ENCODE data around the gene SHISA9.

Gene SHISA9

GRCh38 chr16:13098536-13098935 lies 197.1 kb downstream of the SHISA9 start:
- no peaks in the 10 kb centered on the region for H3K27me3 ChIP-seq (ENCODE audit: control insufficient read depth, insufficient read depth, low read length)
- no peaks in the 10 kb centered on the region for H3K9me3 ChIP-seq (ENCODE audit: control insufficient read depth, low read length)
- H3K4me3 ChIP-seq (ENCODE audit: low read length), result no peak overlapping the region
- H3K9ac ChIP-seq (ENCODE audit: low read length), result no peak overlapping the region
- H3K4me1 ChIP-seq (ENCODE audit: control insufficient read depth, insufficient read depth, low read length), result no peaks in the 10 kb centered on the region
- no peaks in the 10 kb centered on the region for H3K36me3 ChIP-seq (ENCODE audit: control insufficient read depth, insufficient read depth, low read length)

GRCh38 chr16:13099822-13100221 lies 198.4 kb downstream of the SHISA9 start:
- Histone ChIP-seq H3K4me1 (ENCODE audit: control insufficient read depth, insufficient read depth, low read length) (no peaks in the 10 kb centered on the region), H3K9me3 (ENCODE audit: control insufficient read depth, low read length) (no peaks in the 10 kb centered on the region), H3K9ac (ENCODE audit: low read length) (no peak overlapping the region), H3K27me3 (ENCODE audit: control insufficient read depth, insufficient read depth, low read length) (no peaks in the 10 kb centered on the region), H3K4me3 (ENCODE audit: low read length) (no peak overlapping the region), H3K36me3 (ENCODE audit: control insufficient read depth, insufficient read depth, low read length) (no peaks in the 10 kb centered on the region)

- Histone ChIP-seq H3K4me1 (ENCODE audit: control insufficient read depth, insufficient read depth, low read length) (no peaks in the 10 kb centered on the region), H3K9ac (ENCODE audit: low read length) (no peak overlapping the region), H3K27me3 (ENCODE audit: control insufficient read depth, insufficient read depth, low read length) (no peaks in the 10 kb centered on the region), H3K36me3 (ENCODE audit: control insufficient read depth, insufficient read depth, low read length) (no peaks in the 10 kb centered on the region), H3K9me3 (ENCODE audit: control insufficient read depth, low read length) (no peaks in the 10 kb centered on the region), H3K4me3 (ENCODE audit: low read length) (no peak overlapping the region)
Measured at GRCh38 chr16:13100970-13101369, 199.6 kb downstream of the SHISA9 start.

GRCh38 chr16:13101828-13102227 lies 200.4 kb downstream of the SHISA9 start:
- H3K9ac ChIP-seq (ENCODE audit: low read length), result no peak overlapping the region
- no peak overlapping the region for H3K4me3 ChIP-seq (ENCODE audit: low read length)
- H3K9me3 ChIP-seq (ENCODE audit: control insufficient read depth, low read length), result no peaks in the 10 kb centered on the region
- no peaks in the 10 kb centered on the region for H3K27me3 ChIP-seq (ENCODE audit: control insufficient read depth, insufficient read depth, low read length)
- no peaks in the 10 kb centered on the region for H3K36me3 ChIP-seq (ENCODE audit: control insufficient read depth, insufficient read depth, low read length)
- no peaks in the 10 kb centered on the region for H3K4me1 ChIP-seq (ENCODE audit: control insufficient read depth, insufficient read depth, low read length)

GRCh38 chr16:13102401-13102800 lies 201.0 kb downstream of the SHISA9 start:
- no peaks in the 10 kb centered on the region for H3K9me3 ChIP-seq (ENCODE audit: control insufficient read depth, low read length)
- no peaks in the 10 kb centered on the region for H3K4me1 ChIP-seq (ENCODE audit: control insufficient read depth, insufficient read depth, low read length)
- H3K36me3 ChIP-seq (ENCODE audit: control insufficient read depth, insufficient read depth, low read length), result no peaks in the 10 kb centered on the region
- no peak overlapping the region for H3K4me3 ChIP-seq (ENCODE audit: low read length)
- H3K9ac ChIP-seq (ENCODE audit: low read length), result no peak overlapping the region
- H3K27me3 ChIP-seq (ENCODE audit: control insufficient read depth, insufficient read depth, low read length), result no peaks in the 10 kb centered on the region

GRCh38 chr16:13103831-13104530 lies 202.6 kb downstream of the SHISA9 start:
- no peak overlapping the region for H3K4me3 ChIP-seq (ENCODE audit: low read length)
- H3K27me3 ChIP-seq (ENCODE audit: control insufficient read depth, insufficient read depth, low read length), result no peaks in the 10 kb centered on the region
- no peaks in the 10 kb centered on the region for H3K9me3 ChIP-seq (ENCODE audit: control insufficient read depth, low read length)
- H3K36me3 ChIP-seq (ENCODE audit: control insufficient read depth, insufficient read depth, low read length), result no peaks in the 10 kb centered on the region
- H3K9ac ChIP-seq (ENCODE audit: low read length), result no peak overlapping the region
- no peaks in the 10 kb centered on the region for H3K4me1 ChIP-seq (ENCODE audit: control insufficient read depth, insufficient read depth, low read length)

GRCh38 chr16:13104772-13105171 lies 203.4 kb downstream of the SHISA9 start:
- H3K4me1 ChIP-seq (ENCODE audit: control insufficient read depth, insufficient read depth, low read length), result no peaks in the 10 kb centered on the region
- H3K9me3 ChIP-seq (ENCODE audit: control insufficient read depth, low read length), result no peaks in the 10 kb centered on the region
- H3K4me3 ChIP-seq (ENCODE audit: low read length), result no peak overlapping the region
- H3K9ac ChIP-seq (ENCODE audit: low read length), result no peak overlapping the region
- no peaks in the 10 kb centered on the region for H3K36me3 ChIP-seq (ENCODE audit: control insufficient read depth, insufficient read depth, low read length)
- H3K27me3 ChIP-seq (ENCODE audit: control insufficient read depth, insufficient read depth, low read length), result no peaks in the 10 kb centered on the region

- H3K4me1 ChIP-seq (ENCODE audit: control insufficient read depth, insufficient read depth, low read length), result no peaks in the 10 kb centered on the region
Measured at GRCh38 chr16:13105427-13105826, 204.0 kb downstream of the SHISA9 start.

GRCh38 chr16:13106464-13106863 lies 205.1 kb downstream of the SHISA9 start:
- no peaks in the 10 kb centered on the region for H3K27me3 ChIP-seq (ENCODE audit: control insufficient read depth, insufficient read depth, low read length)
- no peaks in the 10 kb centered on the region for H3K36me3 ChIP-seq (ENCODE audit: control insufficient read depth, insufficient read depth, low read length)
- H3K9me3 ChIP-seq (ENCODE audit: control insufficient read depth, low read length), result no peaks in the 10 kb centered on the region
- H3K4me3 ChIP-seq (ENCODE audit: low read length), result no peak overlapping the region
- H3K9ac ChIP-seq (ENCODE audit: low read length), result no peak overlapping the region
- H3K4me1 ChIP-seq (ENCODE audit: control insufficient read depth, insufficient read depth, low read length), result no peaks in the 10 kb centered on the region

More at GRCh38 chr16:13105427-13105826, 204.0 kb downstream of the SHISA9 start:
- Histone ChIP-seq H3K36me3 (ENCODE audit: control insufficient read depth, insufficient read depth, low read length) (no peaks in the 10 kb centered on the region), H3K9ac (ENCODE audit: low read length) (no peak overlapping the region), H3K4me3 (ENCODE audit: low read length) (no peak overlapping the region), H3K27me3 (ENCODE audit: control insufficient read depth, insufficient read depth, low read length) (no peaks in the 10 kb centered on the region), H3K9me3 (ENCODE audit: control insufficient read depth, low read length) (no peaks in the 10 kb centered on the region)

GRCh38 chr16:13108126-13108525 lies 206.7 kb downstream of the SHISA9 start:
- H3K27me3 ChIP-seq (ENCODE audit: control insufficient read depth, insufficient read depth, low read length), result no peaks in the 10 kb centered on the region

GRCh38 chr16:13109171-13109570 lies 207.8 kb downstream of the SHISA9 start:
- Histone ChIP-seq H3K4me3 (ENCODE audit: low read length) (no peak overlapping the region), H3K36me3 (ENCODE audit: control insufficient read depth, insufficient read depth, low read length) (no peaks in the 10 kb centered on the region), H3K9me3 (ENCODE audit: control insufficient read depth, low read length) (no peaks in the 10 kb centered on the region), H3K9ac (ENCODE audit: low read length) (no peak overlapping the region), H3K4me1 (ENCODE audit: control insufficient read depth, insufficient read depth, low read length) (no peaks in the 10 kb centered on the region), H3K27me3 (ENCODE audit: control insufficient read depth, insufficient read depth, low read length) (no peaks in the 10 kb centered on the region)

More at GRCh38 chr16:13108126-13108525, 206.7 kb downstream of the SHISA9 start:
- no peak overlapping the region for H3K4me3 ChIP-seq (ENCODE audit: low read length)
- no peaks in the 10 kb centered on the region for H3K9me3 ChIP-seq (ENCODE audit: control insufficient read depth, low read length)
- no peaks in the 10 kb centered on the region for H3K36me3 ChIP-seq (ENCODE audit: control insufficient read depth, insufficient read depth, low read length)
- H3K4me1 ChIP-seq (ENCODE audit: control insufficient read depth, insufficient read depth, low read length), result no peaks in the 10 kb centered on the region
- H3K9ac ChIP-seq (ENCODE audit: low read length), result no peak overlapping the region

GRCh38 chr16:13110124-13110796 lies 208.9 kb downstream of the SHISA9 start:
- Histone ChIP-seq H3K9me3 (ENCODE audit: control insufficient read depth, low read length) (no peaks in the 10 kb centered on the region), H3K36me3 (ENCODE audit: control insufficient read depth, insufficient read depth, low read length) (no peaks in the 10 kb centered on the region), H3K4me1 (ENCODE audit: control insufficient read depth, insufficient read depth, low read length) (no peaks in the 10 kb centered on the region), H3K9ac (ENCODE audit: low read length) (no peak overlapping the region), H3K27me3 (ENCODE audit: control insufficient read depth, insufficient read depth, low read length) (no peaks in the 10 kb centered on the region), H3K4me3 (ENCODE audit: low read length) (no peak overlapping the region)

All from mucosa of stomach (tissue), 1 donor.